HG03565 (cell line): ENCODE measurements around the gene IL1RAPL1.
A peak's percentile ranks its signal among the peaks of the same experiment; 100 is the strongest.

Source experiments
- ATAC-seq: cut with Tn5 transposase; IDR thresholded peaks from one replicate; pipeline ENCODE4 v1.9.1; 2021; ENCODE audit warnings: mild to moderate bottlenecking, moderate library complexity; ENCODE audit not compliant: unreplicated experiment

Gene IL1RAPL1

DNA sequence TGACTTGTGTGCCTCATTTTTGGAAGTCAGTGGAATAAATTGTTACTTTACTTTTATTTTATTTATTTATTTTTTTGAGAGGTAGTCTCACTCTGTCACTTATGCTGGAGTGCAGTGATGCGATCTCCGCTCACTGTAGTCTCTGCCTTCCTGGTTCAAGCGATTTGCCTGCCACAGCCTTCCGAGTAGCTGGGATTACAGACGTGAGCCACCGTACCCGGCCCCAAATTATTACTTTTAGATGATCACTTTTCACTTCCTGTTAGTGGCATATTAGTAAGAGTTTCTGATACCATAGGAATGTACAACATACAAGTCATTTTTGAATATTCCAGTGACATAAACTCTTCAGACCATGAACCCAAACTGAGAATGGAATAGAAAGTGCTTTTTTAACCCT lies 1017.1 kb downstream of the IL1RAPL1 start:
- no peak for ATAC-seq

DNA sequence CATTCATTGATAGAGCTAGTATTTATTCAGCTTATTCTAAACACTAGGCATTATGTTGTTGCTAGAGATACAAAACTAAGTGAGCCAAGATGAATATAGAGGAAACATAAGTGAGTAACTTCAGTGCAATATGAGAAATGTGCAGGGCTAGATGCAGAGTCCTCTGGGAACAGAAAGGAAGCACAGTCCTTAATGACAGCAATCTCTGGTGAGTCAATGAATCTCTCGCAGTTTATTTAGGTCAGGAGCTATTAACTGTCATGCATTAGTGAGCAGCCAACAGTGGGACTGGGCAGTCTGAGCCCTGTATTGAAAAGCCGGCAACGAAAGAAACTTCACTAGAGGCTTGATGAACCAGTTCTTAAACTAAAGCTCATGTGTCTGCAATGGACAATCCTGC lies 1030.0 kb downstream of the IL1RAPL1 start:
- no peak for ATAC-seq

DNA sequence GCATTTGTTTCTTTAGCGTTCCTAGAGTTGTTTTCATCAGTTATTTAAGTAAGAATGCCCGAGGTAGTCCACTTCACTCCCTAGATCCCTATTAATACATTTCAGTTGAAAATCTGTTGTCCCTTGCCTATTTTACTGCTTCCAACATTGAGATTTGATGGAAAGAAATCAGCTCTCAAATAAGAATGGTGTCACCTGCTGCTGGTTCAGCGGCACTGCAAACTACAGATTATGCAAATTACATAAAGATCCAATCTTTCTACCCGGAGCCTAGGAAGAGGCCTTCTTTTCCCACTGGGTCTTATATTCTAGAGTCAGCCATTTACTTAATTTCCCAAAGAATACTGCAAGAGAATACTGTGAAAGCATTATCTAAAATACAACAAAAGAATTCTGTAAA lies 1030.5 kb downstream of the IL1RAPL1 start:
- ATAC-seq: no peak

DNA sequence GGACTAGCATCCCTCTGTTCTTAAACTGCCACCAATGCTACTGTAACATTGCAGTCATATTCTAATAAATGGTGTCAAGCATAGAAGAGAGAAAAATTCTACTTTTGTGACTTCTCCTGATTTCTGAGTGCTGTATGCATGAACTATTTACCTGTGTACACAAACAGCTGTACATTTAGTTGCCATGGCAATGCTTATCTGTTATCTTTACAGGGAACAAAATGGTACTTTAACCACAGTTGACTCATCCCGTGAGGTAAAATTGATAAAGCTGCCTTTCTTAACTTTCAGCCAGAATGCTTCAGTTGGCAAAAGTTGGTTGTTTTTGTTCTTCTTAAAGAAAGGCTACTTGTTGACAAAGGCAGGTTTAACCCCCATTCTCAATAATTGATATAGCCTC lies 1040.6 kb downstream of the IL1RAPL1 start:
- no peak for ATAC-seq

DNA sequence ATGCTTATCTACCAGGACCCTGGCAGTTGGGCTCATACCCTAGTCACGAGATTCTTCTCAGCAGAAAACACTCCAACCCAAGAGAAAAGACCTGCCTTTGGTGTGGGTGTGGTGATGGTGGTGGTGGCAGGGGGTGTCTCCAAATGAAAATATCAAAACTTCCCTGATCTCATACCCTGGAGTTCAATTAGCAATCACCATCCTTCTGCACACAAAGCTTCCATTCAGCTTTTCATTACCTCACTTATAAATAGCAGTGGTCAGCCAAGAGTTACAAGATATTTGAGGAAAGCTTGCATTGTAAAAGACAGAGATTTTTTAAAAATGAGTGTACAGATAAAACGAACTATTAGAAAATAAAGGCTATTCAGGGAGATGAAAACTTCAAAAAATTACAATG lies 1047.3 kb downstream of the IL1RAPL1 start:
- ATAC-seq: no peak

DNA sequence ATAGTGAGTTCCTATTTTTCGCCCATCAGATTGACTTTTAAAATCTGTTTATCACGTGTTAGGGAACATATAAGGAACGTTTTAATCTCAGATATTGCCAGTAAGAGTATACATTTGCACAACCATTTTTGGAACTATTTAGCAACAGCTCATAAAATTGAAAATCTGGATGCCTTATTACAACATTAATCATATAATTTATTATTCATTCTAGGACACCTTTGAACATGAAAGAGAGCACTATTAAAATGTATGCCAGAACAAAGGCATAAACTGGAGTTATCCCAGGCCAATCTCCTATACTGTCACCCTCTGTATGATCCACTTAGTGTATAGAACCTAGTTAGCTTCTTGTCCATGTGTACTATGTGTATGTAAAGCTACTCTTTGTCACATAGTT lies 1049.1 kb downstream of the IL1RAPL1 start:
- no peak for ATAC-seq

DNA sequence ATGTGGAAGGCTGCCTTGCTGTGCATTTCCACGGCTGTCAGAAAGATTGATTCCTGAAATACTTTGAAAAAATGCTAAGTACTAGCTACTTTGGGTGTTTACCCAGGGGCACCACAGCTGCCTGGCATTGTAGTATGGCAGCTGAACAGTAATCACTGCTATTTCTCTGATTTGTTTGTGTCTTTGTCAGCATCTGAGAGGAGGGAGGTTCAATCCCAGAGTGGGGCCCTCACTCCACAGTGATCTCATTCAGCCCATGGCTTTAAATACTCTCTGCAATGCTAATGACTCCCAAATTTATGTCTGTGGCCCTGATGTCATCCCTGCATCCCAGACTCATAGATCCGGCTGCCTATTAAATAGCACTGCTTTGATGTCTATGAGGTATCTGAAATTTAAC lies 1052.9 kb downstream of the IL1RAPL1 start:
- no peak for ATAC-seq

DNA sequence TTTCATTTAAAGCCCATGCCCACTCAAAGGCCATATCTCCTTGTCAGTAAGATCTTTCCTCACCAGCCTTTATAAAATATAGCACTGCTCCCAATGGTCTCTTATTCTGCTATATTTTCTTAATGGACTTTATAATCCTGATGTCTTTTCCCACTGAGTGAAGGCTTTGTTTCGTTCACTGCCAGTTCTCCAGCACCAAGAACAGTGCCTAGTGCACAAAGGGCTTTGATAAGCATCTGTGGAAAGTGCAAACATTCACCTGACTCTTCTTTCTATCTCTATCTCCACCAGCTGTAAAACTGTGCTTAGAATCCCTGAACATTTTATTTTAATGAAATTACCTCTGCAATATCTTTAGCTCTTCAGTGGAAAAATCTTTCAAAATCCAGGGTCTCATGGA lies 1054.2 kb downstream of the IL1RAPL1 start:
- ATAC-seq: no peak

DNA sequence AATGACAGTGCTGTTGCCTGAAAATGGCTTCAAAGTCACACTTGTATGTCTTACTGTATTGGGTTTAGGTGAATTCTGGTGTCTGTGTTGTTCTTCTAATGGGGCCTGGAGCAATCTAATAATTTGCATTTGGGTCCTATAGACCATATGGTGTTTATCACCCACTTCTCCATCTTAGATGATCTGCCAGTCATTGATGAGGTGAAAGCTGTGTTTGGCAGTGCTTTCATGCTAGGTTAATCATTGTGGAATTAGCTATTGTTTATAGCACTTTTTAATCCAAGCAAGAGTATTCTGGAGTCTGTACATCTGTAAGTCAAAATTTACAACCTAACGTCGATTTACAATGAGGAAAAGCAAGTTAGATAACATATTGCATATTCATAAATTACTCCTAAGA lies 1055.9 kb downstream of the IL1RAPL1 start:
- no peak for ATAC-seq

DNA sequence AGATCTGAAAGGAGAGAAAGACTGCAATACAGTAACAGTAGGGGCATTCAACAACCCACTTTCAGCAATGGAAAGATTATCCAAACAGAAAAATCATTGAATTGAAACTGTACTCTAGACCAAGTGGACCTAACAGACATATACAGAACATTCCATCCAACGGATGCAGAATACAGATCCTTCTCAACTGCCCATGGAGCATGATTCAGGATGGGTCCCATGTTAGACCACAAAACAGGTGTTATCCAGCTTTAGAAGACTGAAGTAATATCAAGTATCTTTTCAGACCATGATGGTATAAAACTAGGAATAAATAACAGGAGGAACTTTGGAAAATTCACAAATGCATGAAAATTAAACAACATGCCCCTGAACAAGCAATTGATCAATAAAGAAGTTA lies 1060.9 kb downstream of the IL1RAPL1 start:
- no peak for ATAC-seq

DNA sequence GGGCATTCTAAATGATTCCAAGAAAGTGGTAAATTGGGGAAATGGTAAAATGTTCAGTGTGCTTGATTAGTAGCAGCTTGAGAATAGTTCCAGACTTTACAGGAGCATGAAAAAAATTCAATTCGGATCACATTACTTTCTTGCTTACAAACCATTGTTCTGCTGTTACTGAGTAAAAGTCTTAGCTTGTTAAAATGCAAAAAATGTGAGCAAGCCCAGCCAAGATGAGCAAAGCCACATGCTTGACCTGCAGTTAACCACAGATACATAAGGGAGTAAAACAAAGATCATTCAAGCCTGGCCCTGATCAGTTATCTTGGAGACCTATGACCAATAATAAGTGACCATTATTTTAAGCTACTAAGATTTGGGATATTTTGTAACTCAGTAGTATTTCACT lies 1065.2 kb downstream of the IL1RAPL1 start:
- ATAC-seq: no peak

DNA sequence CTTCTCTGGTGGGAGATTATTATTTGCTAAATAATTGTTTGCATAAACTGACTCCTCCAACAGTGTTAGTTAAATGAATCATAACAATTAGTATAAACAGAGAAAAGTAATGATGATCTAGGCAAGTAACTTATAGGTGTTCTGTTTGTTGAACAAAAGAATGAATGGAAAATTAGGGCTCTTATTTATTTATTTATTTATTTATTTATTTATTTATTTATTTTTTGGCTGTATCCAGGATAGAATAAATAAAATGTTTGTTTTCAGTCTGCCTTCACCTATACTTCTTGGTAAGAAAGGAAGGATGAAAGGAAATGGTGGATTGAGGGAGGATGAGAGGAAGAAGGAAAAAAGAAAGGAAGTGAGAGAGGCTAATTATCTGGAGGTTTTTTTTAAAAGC lies 1066.5 kb downstream of the IL1RAPL1 start:
- ATAC-seq: no peak

DNA sequence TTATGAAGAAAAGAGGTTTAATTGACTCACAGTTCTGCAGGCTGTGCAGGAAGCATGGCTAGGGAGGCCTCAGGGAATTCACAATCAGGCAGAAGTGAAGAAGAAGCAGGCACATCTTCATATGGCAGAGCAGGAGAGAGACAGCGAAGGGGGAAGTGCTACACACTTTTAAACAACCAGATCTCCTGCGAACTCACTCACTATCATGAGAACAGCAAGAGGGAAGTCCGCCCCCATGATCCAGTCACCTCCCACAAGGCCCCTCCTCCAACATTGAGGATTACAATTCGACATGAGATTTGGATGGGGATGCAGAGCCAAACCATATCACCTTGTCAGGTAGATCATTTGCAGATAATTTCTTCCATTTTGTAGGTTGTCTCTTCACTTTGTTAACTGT lies 1072.7 kb downstream of the IL1RAPL1 start:
- no peak for ATAC-seq

DNA sequence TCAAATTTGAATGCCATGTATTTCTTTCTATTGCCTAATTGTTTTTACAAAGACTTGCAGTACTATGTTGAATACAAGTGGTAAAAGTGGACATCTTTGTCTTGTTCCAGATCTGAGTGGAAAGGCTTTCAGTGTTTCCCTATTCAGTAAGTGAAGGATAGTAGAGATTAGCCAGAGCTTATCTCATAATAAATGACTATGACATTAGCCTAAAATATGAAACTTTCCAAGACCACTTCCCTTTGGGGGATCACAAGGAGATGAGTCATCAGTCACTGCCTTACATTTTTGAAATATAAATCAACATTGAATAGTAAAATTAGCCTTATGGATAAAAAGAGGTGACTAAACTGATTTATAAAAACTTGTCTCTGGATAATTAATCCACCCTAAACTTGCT lies 1074.0 kb downstream of the IL1RAPL1 start:
- ATAC-seq: no peak

DNA sequence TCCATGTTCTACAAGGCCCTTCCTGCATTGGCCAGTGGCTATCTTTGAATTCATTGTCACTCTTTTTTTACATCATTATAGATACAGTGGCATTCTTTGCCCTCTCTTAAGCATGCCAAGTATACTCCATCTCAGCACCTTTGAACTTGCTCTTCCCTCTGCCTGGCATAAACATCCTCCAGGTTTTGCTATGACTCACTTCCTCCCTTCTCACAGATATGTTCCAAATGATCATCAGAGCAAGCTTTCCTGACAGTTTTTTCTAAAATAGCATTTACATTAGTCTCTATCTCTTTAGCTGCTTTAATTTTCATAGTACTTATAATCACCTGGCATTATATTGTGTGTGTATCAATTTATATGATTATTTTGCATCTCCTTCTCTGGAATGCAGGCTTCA lies 1074.9 kb downstream of the IL1RAPL1 start:
- ATAC-seq: no peak

DNA sequence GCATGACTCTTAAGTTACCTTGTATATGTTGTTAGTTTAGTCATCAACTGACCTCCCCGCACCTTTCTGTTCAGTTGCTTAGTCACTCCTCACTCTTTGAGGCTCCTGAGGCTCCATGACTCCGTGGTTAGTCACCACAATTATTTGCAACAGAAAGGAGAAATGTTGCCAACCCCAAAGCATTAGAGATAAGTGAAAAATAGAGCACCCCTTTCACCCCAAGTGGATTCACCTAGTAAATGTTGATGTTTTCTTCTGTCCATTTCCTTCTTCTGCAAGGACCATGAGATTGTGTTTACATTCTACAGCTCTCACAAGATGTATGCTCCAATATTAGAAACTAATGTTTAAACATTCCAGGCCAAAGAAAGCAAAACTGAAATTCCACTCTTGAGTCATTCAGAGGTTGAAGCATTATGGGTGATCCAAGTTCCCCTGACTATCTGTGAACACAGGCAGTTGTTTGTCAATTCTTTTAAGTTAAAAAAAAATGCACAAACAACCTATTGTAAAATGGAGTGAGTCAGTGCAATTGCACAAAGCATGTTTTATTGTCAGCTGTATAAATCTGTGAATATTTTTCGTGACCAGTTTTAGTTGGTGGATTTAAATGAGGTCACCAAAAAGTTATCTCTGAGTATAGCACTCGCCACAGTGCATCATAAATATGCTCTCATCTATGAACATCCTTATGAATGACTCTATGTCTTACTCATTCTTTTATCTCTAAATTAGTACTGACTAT lies 1075.7 kb downstream of the IL1RAPL1 start:
- peak; percentile 49 for ATAC-seq

DNA sequence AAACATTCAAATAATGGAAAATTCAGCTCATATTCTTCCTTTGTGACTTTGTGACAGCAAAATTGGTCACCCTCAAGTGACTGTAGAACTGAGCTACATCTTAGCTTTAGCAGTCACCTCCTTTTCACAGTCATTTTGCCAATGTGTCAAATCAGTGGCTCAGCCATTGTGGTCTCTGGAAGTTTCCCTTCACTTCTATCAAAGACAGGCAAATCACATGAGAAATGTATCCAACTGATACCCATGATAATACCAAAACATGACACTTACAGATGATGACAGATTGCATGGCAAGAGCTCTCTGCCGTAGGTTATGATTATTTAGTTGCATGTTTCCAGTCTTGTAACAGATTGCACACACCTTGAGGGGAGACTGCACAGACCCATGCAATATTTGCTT lies 1078.3 kb downstream of the IL1RAPL1 start:
- ATAC-seq: no peak

DNA sequence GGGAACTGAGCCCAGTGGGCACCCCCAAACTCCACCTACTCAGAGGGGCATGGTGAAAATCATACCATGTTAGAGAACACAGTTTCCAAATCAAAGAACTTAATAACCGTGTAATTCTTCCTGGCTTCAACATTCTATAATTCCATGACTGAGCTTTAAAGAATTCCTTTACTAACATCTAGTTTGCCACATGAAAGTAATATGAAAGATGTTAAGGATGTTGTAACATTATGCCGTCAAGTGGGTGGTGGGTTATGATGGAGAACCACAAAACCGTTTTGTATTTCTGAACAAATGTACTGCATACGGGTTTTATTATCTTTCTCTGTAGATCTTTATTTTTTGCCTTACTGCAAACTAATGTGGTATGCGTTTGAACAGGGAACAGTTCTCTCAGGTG lies 1079.1 kb downstream of the IL1RAPL1 start:
- no peak for ATAC-seq

DNA sequence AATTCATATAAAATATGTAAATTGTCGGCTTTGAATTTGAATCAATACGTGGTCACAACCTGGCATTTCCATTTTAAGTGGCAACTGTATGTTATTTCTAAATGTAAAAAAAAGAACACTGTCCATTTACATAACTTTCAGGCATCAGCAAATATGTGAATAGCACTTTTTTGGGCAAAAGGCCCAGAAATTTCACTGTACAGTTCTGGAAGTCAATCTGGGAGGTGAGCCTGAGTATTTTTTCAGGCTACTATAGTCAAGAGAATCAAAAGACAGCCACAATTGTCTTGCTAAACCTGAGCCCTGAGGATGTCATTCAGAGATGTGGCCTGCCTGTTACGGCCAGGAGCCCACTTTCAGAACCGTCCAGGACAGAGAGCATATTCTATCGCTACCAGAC lies 1084.2 kb downstream of the IL1RAPL1 start:
- ATAC-seq: no peak

DNA sequence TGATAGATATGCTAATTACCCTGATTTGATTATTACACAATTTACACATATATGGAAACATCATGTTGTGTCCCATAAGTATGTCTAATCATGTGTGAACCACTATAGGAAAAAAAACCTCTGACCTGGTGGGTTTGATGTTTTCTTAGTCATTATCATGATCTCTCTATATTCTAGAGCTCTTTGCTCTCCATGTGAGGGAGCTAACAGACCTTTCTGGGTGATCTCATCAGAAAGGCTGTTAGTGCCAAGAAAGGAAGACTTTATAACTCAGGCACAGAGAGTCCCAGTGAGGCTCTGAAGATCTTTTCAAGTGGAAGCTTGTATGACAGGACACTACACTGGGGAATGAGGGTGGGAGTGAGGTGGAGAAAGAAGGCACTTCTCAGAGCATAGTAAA lies 1100.4 kb downstream of the IL1RAPL1 start:
- ATAC-seq: no peak

DNA sequence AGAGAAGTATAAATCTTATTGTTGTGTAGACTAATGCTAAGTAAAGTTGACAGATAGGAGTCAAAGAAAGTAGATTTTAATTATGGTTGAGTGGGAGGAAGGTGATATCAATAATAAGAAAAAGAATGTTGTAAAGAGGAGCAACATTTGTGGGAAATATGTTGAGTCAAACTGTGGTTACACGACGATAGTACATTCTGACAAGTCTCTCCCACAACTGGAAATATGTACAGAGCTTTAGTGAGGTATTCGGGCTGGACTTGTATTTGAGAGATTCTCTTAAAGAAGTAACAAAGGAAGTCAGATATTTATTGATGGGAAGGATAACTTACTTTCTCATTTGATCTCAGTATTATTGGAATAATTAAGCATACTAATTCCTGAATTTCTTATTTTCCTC lies 1102.8 kb downstream of the IL1RAPL1 start:
- ATAC-seq: no peak

DNA sequence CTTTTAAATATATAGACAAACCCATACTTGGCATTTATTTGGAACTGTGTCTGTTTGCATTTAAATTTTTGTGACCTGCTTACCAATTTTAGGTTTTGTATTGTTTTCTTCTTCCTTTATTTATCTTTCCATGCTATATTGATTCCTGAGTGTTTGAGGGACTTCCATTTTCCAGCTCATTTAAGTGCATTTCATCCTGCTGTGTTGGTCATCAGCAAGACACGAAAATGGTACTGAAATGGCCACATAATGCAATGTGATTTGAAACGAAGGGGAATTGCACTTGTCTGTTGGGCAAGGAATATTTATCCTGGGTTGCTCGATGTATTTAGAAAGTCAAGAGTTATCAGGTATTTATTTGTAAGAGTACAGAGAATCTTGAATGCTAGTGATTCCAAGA lies 1103.8 kb downstream of the IL1RAPL1 start:
- no peak for ATAC-seq

DNA sequence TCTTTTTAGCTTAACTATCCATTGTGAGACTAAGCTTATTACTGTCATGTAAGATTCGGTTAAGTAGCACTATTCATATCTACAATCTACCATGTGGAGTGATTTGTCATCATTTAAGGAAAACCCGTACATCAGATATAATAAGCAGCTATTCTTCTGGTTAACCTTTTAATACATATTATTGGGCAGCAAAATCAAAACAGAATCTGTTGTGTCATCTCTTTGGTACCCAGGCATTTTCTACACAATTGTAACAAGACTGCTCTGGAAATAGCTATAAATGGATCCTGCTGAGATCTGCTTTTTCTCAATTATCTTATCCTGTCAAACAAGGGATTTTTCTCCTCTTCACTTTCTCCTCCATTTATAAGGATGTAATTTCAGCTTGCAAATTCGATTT lies 1106.7 kb downstream of the IL1RAPL1 start:
- ATAC-seq: no peak
